Pons (tissue), 1 donor: ENCODE results near the gene POU6F1.
"Not testable (repeated sequence)": the region's sequence is repeated elsewhere in the genome, so short reads cannot be mapped to it uniquely, and the experiment has no call there.

Experiments used
- DNase-seq: peaks from one replicate; pipeline ENCODE4 v3.0.0-alpha.2; 2016; ENCODE audit warnings: low spot score

The POU6F1 gene

GRCh38 chr12:51217968-51218606 is at the start of gene POU6F1:
POU6F1 (minus strand) TSS chr12:51218062; CDS start chr12:51206836, 11,226 bp downstream.
- peak; percentile 88 for DNase-seq

GRCh38 chr12:51265024-51265423 is 47.2 kb upstream of the POU6F1 start:
- no peak for DNase-seq

- no peak for DNase-seq
Measured at GRCh38 chr12:51264297-51264696, 46.4 kb upstream of the POU6F1 start.

DNA sequence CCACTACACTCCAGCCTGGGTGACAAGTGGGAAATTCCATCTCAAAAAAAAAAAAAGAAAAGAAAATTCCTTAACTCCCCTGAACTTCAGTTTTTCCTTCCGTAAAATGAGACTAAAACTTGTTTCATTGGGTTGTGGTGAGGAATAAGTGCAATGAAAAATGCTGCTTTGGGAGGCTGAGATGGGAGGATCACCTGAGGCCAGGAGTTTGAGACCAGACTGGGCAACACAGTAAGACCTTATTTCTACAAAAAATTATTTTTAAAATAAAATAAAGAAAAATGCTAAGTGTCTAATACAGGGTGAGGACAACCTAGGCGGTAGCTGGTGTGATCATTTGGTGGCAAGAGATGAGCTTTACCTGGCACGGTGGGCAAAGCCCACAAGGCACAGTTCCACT is 45.5 kb upstream of the POU6F1 start:
- no peak for DNase-seq

GRCh38 chr12:51262758-51263177 is 44.9 kb upstream of the POU6F1 start:
- DNase-seq = no peak

DNA sequence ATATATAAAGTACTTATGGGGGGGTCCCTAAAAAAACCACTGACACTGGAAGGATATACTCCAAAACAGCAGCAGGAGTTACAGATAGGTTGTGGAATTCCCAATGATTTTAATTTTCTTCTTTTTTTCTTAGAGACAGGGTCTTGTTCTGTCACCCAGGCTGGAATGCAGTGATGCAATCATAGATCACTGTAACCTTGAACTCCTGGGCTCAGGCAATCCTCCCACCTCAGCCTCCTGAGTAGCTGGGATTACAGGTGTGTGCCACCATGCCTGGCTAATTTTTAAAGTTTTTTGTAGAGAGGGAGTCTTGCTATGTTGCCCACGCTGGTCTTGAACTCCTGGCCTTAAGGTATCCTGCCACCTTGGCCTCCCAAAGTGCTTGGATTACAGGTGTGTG is 41.7 kb upstream of the POU6F1 start:
- not testable (repeated sequence) for DNase-seq

GRCh38 chr12:51254536-51254935 is 36.7 kb upstream of the POU6F1 start:
- no peak for DNase-seq

DNA sequence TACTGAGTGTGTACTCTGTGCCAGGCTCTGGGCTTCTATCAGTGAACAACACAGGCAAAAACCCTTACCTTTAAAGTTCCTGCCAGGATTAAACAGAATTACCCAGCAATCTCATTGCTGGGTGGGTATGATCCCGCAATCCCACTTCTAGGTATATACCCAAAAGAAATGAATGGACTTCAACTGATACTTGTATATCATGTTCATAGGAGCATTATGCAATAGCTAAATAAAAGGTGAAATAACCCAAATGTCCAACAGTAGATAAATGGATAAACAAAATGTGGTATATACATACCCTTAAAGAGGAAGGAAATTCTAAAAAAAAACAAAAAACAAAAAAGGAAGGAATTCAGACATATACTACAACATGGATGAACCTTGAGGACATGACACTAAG is 35.4 kb upstream of the POU6F1 start:
- no peak for DNase-seq

GRCh38 chr12:51247523-51248206 is 29.8 kb upstream of the POU6F1 start:
- no peak for DNase-seq

GRCh38 chr12:51246254-51246853 is 28.5 kb upstream of the POU6F1 start:
- DNase-seq = peak; percentile 60

DNA sequence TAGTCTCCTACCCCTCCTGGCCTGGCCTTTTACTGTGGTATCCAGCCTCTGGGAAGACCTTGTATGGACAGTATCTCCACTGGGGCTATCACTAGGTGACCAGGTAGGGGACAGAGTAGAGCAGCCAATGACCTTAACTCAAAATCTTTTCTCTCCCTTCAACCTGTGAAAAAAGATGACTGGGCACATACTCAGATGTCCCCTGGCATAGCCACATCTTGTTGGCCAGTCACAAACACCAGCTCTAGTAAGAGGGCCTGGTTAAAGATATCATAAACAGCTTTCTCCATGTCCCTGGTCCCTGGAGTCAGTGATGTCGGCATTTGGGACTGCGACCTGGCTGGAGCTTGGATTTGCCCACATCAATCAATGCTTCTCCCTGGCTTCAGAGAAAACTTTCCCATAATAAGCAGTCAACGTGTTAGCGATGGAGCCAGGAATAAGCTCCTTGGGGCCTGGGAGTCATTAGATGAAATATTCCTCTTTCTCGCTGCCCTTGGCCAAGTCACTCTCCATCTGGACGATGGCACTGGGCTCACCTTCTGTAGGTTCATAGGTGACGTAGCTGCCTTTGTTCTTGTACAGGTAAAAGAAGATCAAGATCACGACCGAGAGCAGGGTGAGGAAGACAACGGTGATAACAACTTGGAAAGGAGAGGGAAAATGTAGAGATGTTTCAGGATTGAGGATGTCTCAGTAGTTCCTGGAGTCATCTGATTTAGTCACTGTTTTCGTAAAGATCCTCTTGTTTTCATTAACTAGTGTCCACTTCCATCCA is 27.8 kb upstream of the POU6F1 start:
- DNase-seq = no peak

DNA sequence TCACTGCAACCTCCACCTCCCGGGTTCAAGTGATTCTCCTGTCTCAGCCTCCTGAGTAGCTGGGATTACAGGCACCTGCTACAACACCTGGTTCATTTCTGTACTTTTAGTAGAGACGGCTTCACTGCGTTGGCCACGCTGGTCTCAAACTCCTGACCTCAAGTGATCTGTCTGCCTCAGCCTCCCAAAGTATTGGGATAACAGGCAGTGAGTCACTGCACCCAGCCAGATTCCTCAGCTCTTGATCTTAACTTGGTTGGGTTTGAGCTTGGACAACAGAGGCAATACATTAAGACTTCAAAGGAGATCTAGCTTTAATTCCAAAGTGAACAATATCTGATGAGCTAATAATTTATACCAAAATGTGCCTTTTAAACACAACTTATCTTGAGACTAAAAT is 26.4 kb upstream of the POU6F1 start:
- no peak for DNase-seq

- DNase-seq = peak; percentile 46
Measured at GRCh38 chr12:51242876-51243275, 25.0 kb upstream of the POU6F1 start.

DNA sequence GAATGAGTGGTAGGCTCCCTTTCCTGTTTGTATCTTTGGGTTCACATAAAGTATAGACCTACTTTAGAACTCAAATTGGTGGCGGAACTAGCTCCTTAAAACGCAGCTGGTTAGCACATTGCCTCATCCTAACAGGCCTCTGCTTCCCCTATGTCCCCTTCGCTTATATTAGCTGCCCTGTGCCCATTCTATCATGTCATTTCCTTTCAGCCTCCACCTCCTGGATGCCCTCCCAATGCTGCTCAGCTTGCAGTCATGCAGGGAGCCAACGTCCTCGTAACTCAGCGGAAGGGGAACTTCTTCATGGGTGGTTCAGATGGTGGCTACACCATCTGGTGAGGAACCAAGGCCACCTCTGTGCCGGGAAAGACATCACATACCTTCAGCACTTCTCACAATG is 24.3 kb upstream of the POU6F1 start:
- DNase-seq = no peak

GRCh38 chr12:51240971-51241370 is 23.1 kb upstream of the POU6F1 start:
- DNase-seq = no peak

DNA sequence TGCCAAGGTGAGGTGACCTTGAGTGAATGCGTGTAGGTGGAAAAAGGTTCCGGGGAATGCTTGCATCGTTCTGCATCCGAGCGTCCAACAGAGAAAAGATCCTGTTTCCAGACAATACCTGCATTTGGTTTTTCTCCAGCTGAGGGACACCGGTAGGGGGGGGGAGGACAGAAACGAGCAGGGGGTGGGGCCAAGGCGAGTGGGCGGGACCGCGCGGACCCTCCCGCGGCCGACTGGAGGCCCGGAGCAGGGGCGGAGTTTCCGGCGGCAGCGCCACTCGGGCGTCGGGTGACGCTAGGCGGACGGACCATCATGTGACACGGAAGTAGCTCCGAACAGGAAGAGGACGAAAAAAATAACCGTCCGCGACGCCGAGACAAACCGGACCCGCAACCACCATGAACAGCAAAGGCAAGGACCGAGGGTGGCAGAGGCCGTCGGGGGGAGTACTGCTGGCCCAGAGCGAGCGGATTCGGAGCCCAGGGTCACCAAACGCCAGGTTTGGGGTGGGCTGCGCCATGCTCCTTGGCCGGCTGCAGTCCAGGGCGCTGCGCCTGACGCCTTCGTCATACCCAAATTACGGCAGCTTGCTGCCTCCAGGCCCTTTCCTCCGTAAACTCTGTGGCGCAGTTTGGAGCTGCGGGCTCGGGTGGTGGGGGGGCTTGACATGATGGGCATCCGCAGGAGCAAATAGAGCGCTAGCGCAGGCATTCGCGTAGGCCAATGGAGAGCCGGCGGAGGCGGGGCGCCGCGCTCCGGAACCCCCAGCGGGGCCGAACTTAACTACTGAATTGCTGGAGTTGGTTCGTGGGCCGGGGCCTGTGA is 20.9 kb upstream of the POU6F1 start, which contains the start of gene DAZAP2:
DAZAP2 (plus strand) TSS at position 317 of the 825 bp plus-strand sequence; CDS start at position 399, 82 bp downstream.
- peak; percentile 95 for DNase-seq

GRCh38 chr12:51238037-51238509 is 20.2 kb upstream of the POU6F1 start:
- DNase-seq = no peak

GRCh38 chr12:51234530-51234929 is 16.7 kb upstream of the POU6F1 start:
- DNase-seq = no peak

DNA sequence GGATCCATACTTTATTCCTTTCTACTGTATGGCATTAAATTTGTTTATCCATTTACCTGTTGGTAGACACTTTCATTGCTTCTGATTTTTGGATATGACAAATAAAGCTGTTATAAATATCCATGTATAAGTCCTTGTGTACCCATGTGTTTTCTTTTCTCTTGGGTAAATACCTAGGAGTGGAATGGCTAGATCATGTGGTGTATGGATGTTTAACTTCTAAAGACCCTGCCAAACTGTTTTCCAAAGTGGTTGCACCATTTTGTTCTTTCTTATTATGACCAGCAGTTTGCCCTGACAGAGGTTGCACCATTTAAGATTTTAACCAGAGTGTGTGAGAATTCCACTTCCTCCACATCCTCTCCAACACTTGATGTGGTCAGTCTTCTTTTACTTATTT is 14.8 kb upstream of the POU6F1 start:
- no peak for DNase-seq

- DNase-seq = no peak
Measured at GRCh38 chr12:51229116-51229809, 11.4 kb upstream of the POU6F1 start.

DNA sequence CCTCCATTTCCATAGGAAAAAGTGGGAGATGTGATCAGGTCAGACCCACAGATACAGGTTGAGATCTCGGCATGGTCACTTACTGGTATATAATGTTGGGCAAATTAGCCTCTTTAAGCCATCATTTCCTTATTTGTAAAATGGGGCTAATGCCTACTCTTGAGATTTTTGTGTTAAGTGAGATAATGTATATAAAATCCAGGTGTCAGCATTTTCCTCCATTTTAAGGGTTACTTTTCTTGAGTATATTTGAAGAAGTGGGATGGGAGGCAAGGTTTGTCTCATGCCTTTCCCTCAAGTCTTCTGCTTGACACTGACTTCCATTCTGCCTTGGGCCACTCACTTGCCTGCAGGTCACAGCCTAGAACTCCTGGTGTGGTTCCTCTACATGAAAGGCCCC is 10.1 kb upstream of the POU6F1 start:
- DNase-seq = no peak
